ENCODE data around the gene EIF4A3.

Gene EIF4A3

GRCh38 chr17:80116921-80117380, 30.0 kb downstream of the EIF4A3 start:
- Mint-ChIP-seq H3K27ac (no peak overlapping the region), H3K9me3 (peaks cover 3% of the 10 kb centered on the region), H3K36me3 (ENCODE audit: low read depth) (peaks cover 2% of the 10 kb centered on the region), H3K27me3 (no peaks in the 10 kb centered on the region), H3K4me1 (ENCODE audit: low read depth) (no peaks in the 10 kb centered on the region), H3K4me3 (no peak overlapping the region)
- peak; percentile 18 for DNase-seq

- Mint-ChIP-seq H3K36me3 (ENCODE audit: low read depth) (peaks cover 2% of the 10 kb centered on the region), H3K4me1 (ENCODE audit: low read depth) (no peaks in the 10 kb centered on the region), H3K27ac (no peak overlapping the region), H3K9me3 (peaks cover 3% of the 10 kb centered on the region), H3K4me3 (no peak overlapping the region), H3K27me3 (no peaks in the 10 kb centered on the region)
- peak; percentile 6 for DNase-seq
These were observed 30.5 kb downstream of the EIF4A3 start for GRCh38 chr17:80116276-80116920.

GRCh38 chr17:80115159-80115558, 31.8 kb downstream of the EIF4A3 start:
- no peak for DNase-seq
- Mint-ChIP-seq H3K4me1 (ENCODE audit: low read depth) (no peaks in the 10 kb centered on the region), H3K27me3 (no peaks in the 10 kb centered on the region), H3K27ac (no peak overlapping the region), H3K36me3 (ENCODE audit: low read depth) (peaks cover 2% of the 10 kb centered on the region), H3K9me3 (peaks cover 3% of the 10 kb centered on the region), H3K4me3 (no peak overlapping the region)

GRCh38 chr17:80114758-80115157, 32.2 kb downstream of the EIF4A3 start:
- Mint-ChIP-seq H3K4me3 (no peak overlapping the region), H3K4me1 (ENCODE audit: low read depth) (no peaks in the 10 kb centered on the region), H3K36me3 (ENCODE audit: low read depth) (peaks cover 2% of the 10 kb centered on the region), H3K27me3 (no peaks in the 10 kb centered on the region), H3K9me3 (peaks cover 3% of the 10 kb centered on the region), H3K27ac (no peak overlapping the region)
- no peak for DNase-seq

GRCh38 chr17:80113033-80113484, 33.9 kb downstream of the EIF4A3 start:
- no peak for DNase-seq
- H3K27ac Mint-ChIP-seq = no peak overlapping the region
- H3K36me3 Mint-ChIP-seq (ENCODE audit: low read depth) = no peaks in the 10 kb centered on the region
- H3K27me3 Mint-ChIP-seq = no peaks in the 10 kb centered on the region
- no peaks in the 10 kb centered on the region for H3K4me1 Mint-ChIP-seq (ENCODE audit: low read depth)
- no peak overlapping the region for H3K4me3 Mint-ChIP-seq
- peaks cover 3% of the 10 kb centered on the region for H3K9me3 Mint-ChIP-seq

- Mint-ChIP-seq H3K9me3 (peaks cover 3% of the 10 kb centered on the region), H3K27me3 (no peaks in the 10 kb centered on the region), H3K27ac (no peak overlapping the region), H3K36me3 (ENCODE audit: low read depth) (no peaks in the 10 kb centered on the region), H3K4me1 (ENCODE audit: low read depth) (no peaks in the 10 kb centered on the region), H3K4me3 (no peak overlapping the region)
- DNase-seq = no peak
These were observed 34.4 kb downstream of the EIF4A3 start for GRCh38 chr17:80112471-80113032.

- Mint-ChIP-seq H3K27me3 (no peaks in the 10 kb centered on the region), H3K4me3 (no peak overlapping the region), H3K4me1 (ENCODE audit: low read depth) (no peaks in the 10 kb centered on the region), H3K36me3 (ENCODE audit: low read depth) (no peaks in the 10 kb centered on the region), H3K27ac (no peak overlapping the region), H3K9me3 (peaks cover 3% of the 10 kb centered on the region)
- DNase-seq = peak; percentile 16
These were observed 35.0 kb downstream of the EIF4A3 start for GRCh38 chr17:80111702-80112470.

GRCh38 chr17:80110927-80111701, 35.8 kb downstream of the EIF4A3 start:
- Mint-ChIP-seq H3K27me3 (no peaks in the 10 kb centered on the region), H3K4me3 (no peak overlapping the region), H3K36me3 (ENCODE audit: low read depth) (peaks cover 1% of the 10 kb centered on the region), H3K27ac (no peak overlapping the region), H3K4me1 (ENCODE audit: low read depth) (no peaks in the 10 kb centered on the region), H3K9me3 (peaks cover 3% of the 10 kb centered on the region)
- peak; percentile 15 for DNase-seq

- Mint-ChIP-seq H3K9me3 (peaks cover 3% of the 10 kb centered on the region), H3K36me3 (ENCODE audit: low read depth) (peaks cover 7% of the 10 kb centered on the region), H3K4me3 (no peak overlapping the region), H3K4me1 (ENCODE audit: low read depth) (no peaks in the 10 kb centered on the region), H3K27ac (no peak overlapping the region), H3K27me3 (no peaks in the 10 kb centered on the region)
- DNase-seq = peak; percentile 21
These were observed 36.5 kb downstream of the EIF4A3 start for GRCh38 chr17:80110447-80110812.

GRCh38 chr17:80109713-80110446, 37.0 kb downstream of the EIF4A3 start:
- Mint-ChIP-seq H3K4me1 (ENCODE audit: low read depth) (no peaks in the 10 kb centered on the region), H3K4me3 (no peak overlapping the region), H3K27ac (no peak overlapping the region), H3K36me3 (ENCODE audit: low read depth) (peaks cover 8% of the 10 kb centered on the region), H3K27me3 (no peaks in the 10 kb centered on the region), H3K9me3 (no peaks in the 10 kb centered on the region)
- DNase-seq = peak; percentile 6

- no peak overlapping the region for H3K4me3 Mint-ChIP-seq
- no peaks in the 10 kb centered on the region for H3K9me3 Mint-ChIP-seq
These were observed 37.8 kb downstream of the EIF4A3 start for GRCh38 chr17:80109066-80109660.

GRCh38 chr17:80108036-80108971, 38.6 kb downstream of the EIF4A3 start:
- H3K4me1 Mint-ChIP-seq (ENCODE audit: low read depth) = peaks cover 2% of the 10 kb centered on the region
- peaks cover 8% of the 10 kb centered on the region for H3K36me3 Mint-ChIP-seq (ENCODE audit: low read depth)
- no peak overlapping the region for H3K4me3 Mint-ChIP-seq
- H3K27ac Mint-ChIP-seq = no peak overlapping the region
- H3K27me3 Mint-ChIP-seq = no peaks in the 10 kb centered on the region
- peak; percentile 16 for DNase-seq
- no peaks in the 10 kb centered on the region for H3K9me3 Mint-ChIP-seq

More at GRCh38 chr17:80109066-80109660, 37.8 kb downstream of the EIF4A3 start:
- no peaks in the 10 kb centered on the region for H3K27me3 Mint-ChIP-seq
- peak; percentile 5 for DNase-seq
- no peak overlapping the region for H3K27ac Mint-ChIP-seq
- H3K36me3 Mint-ChIP-seq (ENCODE audit: low read depth) = peaks cover 8% of the 10 kb centered on the region
- H3K4me1 Mint-ChIP-seq (ENCODE audit: low read depth) = no peaks in the 10 kb centered on the region

All from activated T-cell treated with anti-CD3 and anti-CD28 coated beads, Interleukin-2, amount 50 U/mL, for 24 hours (primary cell).